Progenitor cell of endocrine pancreas (in vitro differentiated cells): ENCODE measurements around the gene ALKBH6. TPM values are rescaled to one million over a fixed set of nuclear protein-coding genes. Genes with fewer than 3 reads are reported as not detected.

Experiments used
- DNase-seq: peaks from one replicate; pipeline ENCODE4 v3.0.0; 2021; ENCODE audit warnings: low spot score; ENCODE audit not compliant: unreplicated experiment
- H3K27ac Mint-ChIP-seq: 2 replicates; pipeline ENCODE4 v1.8.0; 2021; ENCODE audit warnings: mild to moderate bottlenecking, moderate library complexity, mixed read lengths
- H3K27me3 Mint-ChIP-seq: 2 replicates; pipeline ENCODE4 v1.8.0; 2021; ENCODE audit warnings: mixed read lengths
- H3K36me3 Mint-ChIP-seq: 2 replicates; pipeline ENCODE4 v1.8.0; 2022; ENCODE audit warnings: mixed read lengths; ENCODE audit not compliant: insufficient read depth
- H3K4me1 Mint-ChIP-seq: 2 replicates; pipeline ENCODE4 v1.8.0; 2021; ENCODE audit warnings: low read depth, mixed read lengths
- H3K4me3 Mint-ChIP-seq: 2 replicates; pipeline ENCODE4 v1.8.0; 2021; ENCODE audit warnings: low read depth, mild to moderate bottlenecking, moderate library complexity, mixed read lengths
- H3K9me3 Mint-ChIP-seq: 2 replicates; pipeline ENCODE4 v1.8.0; 2021; ENCODE audit warnings: low read depth, mixed read lengths
- CTCF ChIP-seq: fragments of 200-600 bp; sonication (generic); IDR thresholded peaks from one replicate; pipeline ENCODE4 v1.5.0; 2021; ENCODE audit warnings: antibody characterized with exemption, mild to moderate bottlenecking; ENCODE audit not compliant: unreplicated experiment
- total RNA-seq: library from RNA; stranded (reverse); gene quantifications from 2 replicates; pipeline ENCODE4 v1.2.1, GENCODE V29; 2021

The ALKBH6 gene
- total RNA-seq, 1 donor from 2014 or later = 36.8 TPM

GRCh38 chr19:36058481-36059179 lies 44.6 kb upstream of the ALKBH6 start:
- Mint-ChIP-seq H3K4me1 (peaks cover 18% of the 10 kb centered on the region), H3K27me3 (no peaks in the 10 kb centered on the region), H3K9me3 (no peaks in the 10 kb centered on the region), H3K36me3 (peaks cover 1% of the 10 kb centered on the region), H3K4me3 (no peak overlapping the region), H3K27ac (peak overlapping the region; percentile 21)
- no peak for TF ChIP-seq CTCF
- no peak for DNase-seq

GRCh38 chr19:36054733-36055686 lies 41.0 kb upstream of the ALKBH6 start, which contains the start of gene WDR62:
Gene WDR62, plus strand, starts transcription at chr19:36054897. Its CDS starts 75 bp downstream, at chr19:36054972.
- H3K27ac Mint-ChIP-seq = peak within 1 kb of the TSS; percentile 100
- H3K9me3 Mint-ChIP-seq = no peaks in the 10 kb centered on the region
- H3K27me3 Mint-ChIP-seq = no peaks in the 10 kb centered on the region
- H3K4me1 Mint-ChIP-seq = peaks cover 24% of the 10 kb centered on the region
- H3K36me3 Mint-ChIP-seq = no peaks in the 10 kb centered on the region
- DNase-seq = peak; percentile 92
- TF ChIP-seq CTCF = peak; percentile 0
- peak within 1 kb of the TSS; percentile 97 for H3K4me3 Mint-ChIP-seq

GRCh38 chr19:36054119-36054732 lies 40.2 kb upstream of the ALKBH6 start, which contains the start of gene THAP8:
Gene THAP8, minus strand, starts transcription at chr19:36054285. Its CDS starts 68 bp downstream, at chr19:36054217.
- H3K27me3 Mint-ChIP-seq = no peaks in the 10 kb centered on the region
- H3K27ac Mint-ChIP-seq = peak within 1 kb of the TSS; percentile 100
- peaks cover 23% of the 10 kb centered on the region for H3K4me1 Mint-ChIP-seq
- peak; percentile 52 for TF ChIP-seq CTCF
- no peaks in the 10 kb centered on the region for H3K9me3 Mint-ChIP-seq
- peak; percentile 97 for DNase-seq
- H3K4me3 Mint-ChIP-seq = peak within 1 kb of the TSS; percentile 97
- H3K36me3 Mint-ChIP-seq = no peaks in the 10 kb centered on the region

DNA sequence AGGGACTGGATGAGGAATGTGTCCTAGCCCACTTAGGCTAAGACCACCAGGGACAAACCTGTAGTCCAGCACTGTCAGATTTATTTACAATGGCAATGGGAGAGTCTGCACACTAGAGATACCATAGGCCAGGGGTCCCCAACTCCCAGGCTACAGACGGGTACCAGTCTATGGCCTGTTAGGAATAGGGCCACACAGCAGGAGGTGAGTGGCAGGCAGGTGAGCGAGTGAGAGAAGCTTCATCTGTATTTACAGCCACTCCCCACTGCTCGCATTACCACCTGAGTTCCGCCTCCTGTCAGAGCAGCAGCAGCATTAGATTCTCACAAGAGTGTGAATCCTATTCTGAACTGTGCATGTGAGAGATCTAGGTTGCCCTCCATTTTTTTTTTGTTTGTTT lies 37.6 kb upstream of the ALKBH6 start:
- Mint-ChIP-seq H3K27ac (no peak overlapping the region), H3K9me3 (no peaks in the 10 kb centered on the region), H3K4me1 (peaks cover 16% of the 10 kb centered on the region), H3K27me3 (no peaks in the 10 kb centered on the region), H3K36me3 (no peaks in the 10 kb centered on the region), H3K4me3 (peak overlapping the region; percentile 9)
- TF ChIP-seq CTCF = no peak
- no peak for DNase-seq

- no peaks in the 10 kb centered on the region for H3K9me3 Mint-ChIP-seq
- TF ChIP-seq CTCF = peak; percentile 37
- peaks cover 16% of the 10 kb centered on the region for H3K4me1 Mint-ChIP-seq
- peak overlapping the region; percentile 10 for H3K4me3 Mint-ChIP-seq
- no peak overlapping the region for H3K27ac Mint-ChIP-seq
- H3K36me3 Mint-ChIP-seq = no peaks in the 10 kb centered on the region
- no peak for DNase-seq
- no peaks in the 10 kb centered on the region for H3K27me3 Mint-ChIP-seq
Measured at GRCh38 chr19:36051236-36051635, 37.2 kb upstream of the ALKBH6 start.
